NCI-H187 treated with DMSO at 0.1 percent for 48 hours (cell line): Measurements from ENCODE around the gene IDH3G.
"Not testable (repeated sequence)": the region's sequence is repeated elsewhere in the genome, so short reads cannot be mapped to it uniquely, and the experiment has no call there.

Source experiments
- DNase-seq: peaks from one replicate; lab custom pipeline; 2025; lab: John Stamatoyannopoulos, UW

IDH3G gene

GRCh38 chrX:153755136-153755535, 39.0 kb downstream of the IDH3G start:
- no peak for DNase-seq

GRCh38 chrX:153750127-153750774, 43.9 kb downstream of the IDH3G start:
- no peak for DNase-seq

- DNase-seq: not testable (repeated sequence)
Observed at GRCh38 chrX:153749017-153749416, 45.2 kb downstream of the IDH3G start.

GRCh38 chrX:153746991-153747390, 47.2 kb downstream of the IDH3G start:
- not testable (repeated sequence) for DNase-seq

- no peak for DNase-seq
Observed at GRCh38 chrX:153746359-153746758, 47.8 kb downstream of the IDH3G start.

GRCh38 chrX:153745067-153745433, 49.1 kb downstream of the IDH3G start:
- not testable (repeated sequence) for DNase-seq

GRCh38 chrX:153744210-153745066, 49.7 kb downstream of the IDH3G start:
- DNase-seq: no peak

GRCh38 chrX:153743468-153744209, 50.5 kb downstream of the IDH3G start:
- not testable (repeated sequence) for DNase-seq

- not testable (repeated sequence) for DNase-seq
Observed at GRCh38 chrX:153742796-153743467, 51.2 kb downstream of the IDH3G start.

- DNase-seq: not testable (repeated sequence)
Observed at GRCh38 chrX:153742111-153742510, 52.1 kb downstream of the IDH3G start.

GRCh38 chrX:153741446-153741845, 52.7 kb downstream of the IDH3G start:
- no peak for DNase-seq

GRCh38 chrX:153740631-153741222, 53.4 kb downstream of the IDH3G start:
- DNase-seq: no peak

- DNase-seq: no peak
Observed at GRCh38 chrX:153739754-153740486, 54.3 kb downstream of the IDH3G start.

GRCh38 chrX:153738056-153738605, 56.0 kb downstream of the IDH3G start:
- DNase-seq: no peak

- DNase-seq: no peak
Observed at GRCh38 chrX:153736871-153737441, 57.2 kb downstream of the IDH3G start.

GRCh38 chrX:153736071-153736820, 57.9 kb downstream of the IDH3G start:
- DNase-seq: no peak
